ENCODE data around the gene LRBA.
A peak's percentile ranks its signal among the peaks of the same experiment; 100 is the strongest.

LRBA gene

DNA sequence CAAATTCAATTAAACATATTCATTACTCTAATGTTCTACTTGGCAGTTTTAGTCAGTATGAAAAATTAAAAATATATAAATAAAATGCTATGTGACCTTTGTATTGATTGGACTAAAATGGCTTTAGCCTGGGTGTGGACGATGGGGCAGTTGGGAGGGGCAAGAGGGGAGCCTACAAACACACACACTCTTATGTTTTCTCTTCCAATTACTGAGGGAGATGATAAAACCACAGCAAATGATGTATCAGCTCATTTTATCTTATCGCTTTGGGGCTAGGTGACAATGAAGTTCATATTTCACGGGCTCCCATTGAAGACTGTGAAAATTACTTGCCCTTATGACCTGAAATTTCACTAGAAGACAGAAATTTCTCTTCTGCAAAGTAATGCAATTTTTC lies 517.5 kb downstream of the LRBA start:
- no peaks in the 10 kb centered on the region for H3K36me3 ChIP-seq
- TF ChIP-seq Cebpa-rat (IDR thresholded peaks at IDR 0.05) = no peak
- H3K4me3 ChIP-seq = no peak overlapping the region
- no peaks in the 10 kb centered on the region for H3K4me1 ChIP-seq
- H4K20me1 ChIP-seq = no peaks in the 10 kb centered on the region
- no peak overlapping the region for H3K27ac ChIP-seq
- no peak overlapping the region for H3K9ac ChIP-seq
- H3K27me3 ChIP-seq = no peaks in the 10 kb centered on the region
- no peak overlapping the region for H3K4me2 ChIP-seq
- no peaks in the 10 kb centered on the region for H3K9me3 ChIP-seq

DNA sequence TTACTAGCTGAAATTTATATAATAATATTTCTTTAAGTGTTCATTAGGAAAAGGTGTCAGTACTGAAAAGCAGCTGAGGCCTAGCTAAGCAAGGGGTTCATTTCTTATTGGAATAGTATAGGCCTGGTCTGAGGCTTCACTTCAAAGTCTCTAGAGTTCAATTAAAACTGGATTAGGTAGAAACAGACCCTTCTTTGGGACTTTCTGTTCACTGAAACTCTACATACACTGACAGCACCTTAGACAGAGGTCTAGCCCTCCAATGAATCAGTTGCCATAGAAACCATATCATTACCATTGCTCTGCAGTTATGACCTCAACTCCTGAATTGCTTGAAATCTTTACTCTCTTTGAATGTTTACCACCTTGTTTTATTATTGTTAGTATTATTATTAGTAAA lies 519.5 kb downstream of the LRBA start:
- no peaks in the 10 kb centered on the region for H3K9me3 ChIP-seq
- H3K27me3 ChIP-seq = no peaks in the 10 kb centered on the region
- no peaks in the 10 kb centered on the region for H4K20me1 ChIP-seq
- TF ChIP-seq Cebpa-rat (IDR thresholded peaks at IDR 0.05) = no peak
- H3K36me3 ChIP-seq = no peaks in the 10 kb centered on the region
- no peak overlapping the region for H3K4me3 ChIP-seq
- no peaks in the 10 kb centered on the region for H3K4me1 ChIP-seq
- no peak overlapping the region for H3K27ac ChIP-seq
- H3K9ac ChIP-seq = no peak overlapping the region
- no peak overlapping the region for H3K4me2 ChIP-seq

GRCh38 chr4:150493851-150494250 lies 521.2 kb downstream of the LRBA start:
- H3K27ac ChIP-seq = no peak overlapping the region
- no peaks in the 10 kb centered on the region for H3K4me1 ChIP-seq
- TF ChIP-seq Cebpa-rat (IDR thresholded peaks at IDR 0.05) = no peak
- H3K4me3 ChIP-seq = no peak overlapping the region
- H3K9ac ChIP-seq = no peak overlapping the region
- H4K20me1 ChIP-seq = no peaks in the 10 kb centered on the region
- no peaks in the 10 kb centered on the region for H3K9me3 ChIP-seq
- no peak overlapping the region for H3K4me2 ChIP-seq
- H3K36me3 ChIP-seq = no peaks in the 10 kb centered on the region
- no peaks in the 10 kb centered on the region for H3K27me3 ChIP-seq

DNA sequence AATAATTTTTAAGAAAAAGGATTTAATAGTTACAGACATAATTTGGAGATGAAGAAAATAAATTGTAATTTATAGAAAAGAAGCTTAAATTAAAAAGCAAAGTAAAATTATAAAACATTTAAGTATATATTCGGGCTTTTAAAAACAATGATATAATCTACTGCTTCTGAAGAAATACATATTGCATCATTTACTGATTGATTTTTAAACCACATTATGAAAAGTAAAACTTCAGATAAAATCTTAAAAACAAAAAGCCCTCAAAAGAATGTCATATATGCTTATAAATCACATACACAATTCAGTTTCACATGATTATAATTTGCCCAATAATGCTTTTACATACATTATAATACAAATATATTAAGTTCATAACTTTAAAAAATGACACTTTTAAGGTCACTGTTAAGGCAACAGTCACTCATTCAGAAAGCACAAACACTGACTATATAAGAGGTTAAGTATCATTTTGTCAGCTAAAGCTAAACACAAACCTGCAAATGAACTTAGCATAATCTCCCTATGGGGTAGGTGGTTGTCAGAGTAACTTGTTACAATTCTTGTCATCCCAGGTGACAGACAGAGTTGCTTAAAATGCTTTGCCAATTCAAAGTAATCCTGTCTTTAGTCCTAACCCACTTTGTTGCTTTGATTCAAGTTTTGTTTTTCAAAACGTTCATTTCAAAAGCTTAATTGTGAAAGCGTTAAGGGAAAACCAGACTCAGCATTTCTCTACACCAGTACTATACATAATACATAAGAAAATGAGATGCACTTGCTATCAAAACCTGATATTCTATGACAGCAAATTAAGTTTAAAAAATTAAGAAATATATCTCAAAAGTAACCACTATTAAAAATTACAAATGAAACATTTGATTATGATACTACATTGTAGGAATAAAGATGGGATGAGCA lies 523.7 kb downstream of the LRBA start:
- no peak for TF ChIP-seq Cebpa-rat (IDR thresholded peaks at IDR 0.05)
- no peak overlapping the region for H3K4me2 ChIP-seq

GRCh38 chr4:150482581-150482980 lies 532.5 kb downstream of the LRBA start:
- Histone ChIP-seq H3K9me3 (no peaks in the 10 kb centered on the region), H3K4me1 (peaks cover under 1% of the 10 kb centered on the region; the same call in 1 of the 2 replicates), H3K27ac (no peak overlapping the region), H4K20me1 (no peaks in the 10 kb centered on the region), H3K27me3 (no peaks in the 10 kb centered on the region), H3K4me2 (no peak overlapping the region), H3K4me3 (no peak overlapping the region), H3K9ac (no peak overlapping the region), H3K36me3 (no peaks in the 10 kb centered on the region)
- TF ChIP-seq Cebpa-rat (IDR thresholded peaks at IDR 0.05) = no peak

More for the DNA sequence above, 523.7 kb downstream of the LRBA start:
- Histone ChIP-seq H3K9ac (no peak overlapping the region), H3K27ac (no peak overlapping the region), H3K9me3 (no peaks in the 10 kb centered on the region), H3K4me1 (no peaks in the 10 kb centered on the region), H3K4me3 (no peak overlapping the region), H4K20me1 (no peaks in the 10 kb centered on the region), H3K27me3 (no peaks in the 10 kb centered on the region), H3K36me3 (no peaks in the 10 kb centered on the region)

GRCh38 chr4:150479657-150480056 lies 535.4 kb downstream of the LRBA start:
- Histone ChIP-seq H3K9ac (no peak overlapping the region), H3K4me1 (peaks cover 19% of the 10 kb centered on the region), H3K9me3 (no peaks in the 10 kb centered on the region), H4K20me1 (no peaks in the 10 kb centered on the region), H3K4me3 (no peak overlapping the region), H3K27me3 (no peaks in the 10 kb centered on the region), H3K36me3 (no peaks in the 10 kb centered on the region), H3K27ac (no peak overlapping the region), H3K4me2 (no peak overlapping the region)
- no peak for TF ChIP-seq Cebpa-rat (IDR thresholded peaks at IDR 0.05)

- no peak overlapping the region for H3K4me3 ChIP-seq
- no peak overlapping the region for H3K9ac ChIP-seq
- peaks cover 19% of the 10 kb centered on the region for H3K4me1 ChIP-seq
- H3K4me2 ChIP-seq = no peak overlapping the region
- TF ChIP-seq Cebpa-rat (IDR thresholded peaks at IDR 0.05) = no peak
- no peaks in the 10 kb centered on the region for H3K36me3 ChIP-seq
- H3K27me3 ChIP-seq = no peaks in the 10 kb centered on the region
- H3K27ac ChIP-seq = no peak overlapping the region
- H4K20me1 ChIP-seq = no peaks in the 10 kb centered on the region
- no peaks in the 10 kb centered on the region for H3K9me3 ChIP-seq
These were observed 537.2 kb downstream of the LRBA start for GRCh38 chr4:150477869-150478268.

DNA sequence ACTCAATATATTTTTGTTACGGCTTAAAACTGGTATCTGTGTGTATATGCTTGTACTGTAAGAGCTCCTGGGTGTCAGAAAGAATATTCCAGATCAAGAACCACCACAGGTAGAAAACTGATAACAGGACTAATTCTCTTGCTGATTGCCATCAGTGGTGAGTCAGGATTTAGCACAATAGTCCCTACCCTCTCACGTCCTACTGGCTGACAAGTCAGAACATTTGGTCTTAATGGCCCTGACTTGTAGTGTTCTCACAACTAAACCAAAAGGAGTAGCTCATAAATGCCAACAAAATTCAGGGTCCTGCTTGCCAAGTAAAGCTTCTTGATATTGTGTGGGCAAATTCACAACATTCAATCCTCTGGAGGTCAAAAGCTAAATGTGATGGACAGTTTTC lies 538.3 kb downstream of the LRBA start:
- Histone ChIP-seq H3K9me3 (no peaks in the 10 kb centered on the region), H3K27ac (no peak overlapping the region), H3K4me2 (peak overlapping the region; percentile 53), H4K20me1 (no peaks in the 10 kb centered on the region), H3K4me3 (no peak overlapping the region), H3K4me1 (peaks cover 19% of the 10 kb centered on the region), H3K9ac (no peak overlapping the region), H3K27me3 (no peaks in the 10 kb centered on the region), H3K36me3 (no peaks in the 10 kb centered on the region)
- no peak for TF ChIP-seq Cebpa-rat (IDR thresholded peaks at IDR 0.05)

DNA sequence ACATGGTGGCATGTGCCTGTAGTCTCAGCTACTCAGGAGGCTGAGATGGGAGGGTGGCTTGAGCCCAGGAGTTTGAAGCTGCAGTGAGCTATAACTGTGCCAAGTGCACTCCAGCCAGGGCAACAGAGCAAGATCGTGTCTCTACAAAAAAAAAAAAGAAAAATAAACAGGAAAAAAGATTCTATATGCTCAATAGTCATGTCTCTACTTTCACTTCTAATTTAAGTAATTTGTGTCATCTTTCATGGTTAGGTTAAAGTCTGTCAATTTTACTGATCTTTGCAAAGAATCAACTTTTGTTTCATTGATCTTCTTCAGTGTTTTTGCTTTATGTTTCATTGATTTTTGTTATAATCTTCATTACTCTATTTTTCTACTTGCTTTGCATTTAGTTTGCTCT lies 539.3 kb downstream of the LRBA start:
- Histone ChIP-seq H3K27ac (no peak overlapping the region), H4K20me1 (no peaks in the 10 kb centered on the region), H3K27me3 (no peaks in the 10 kb centered on the region), H3K9me3 (no peaks in the 10 kb centered on the region), H3K4me3 (no peak overlapping the region), H3K4me1 (peaks cover 19% of the 10 kb centered on the region), H3K9ac (no peak overlapping the region), H3K4me2 (no peak overlapping the region; the same call in 1 of the 2 replicates), H3K36me3 (no peaks in the 10 kb centered on the region)
- TF ChIP-seq Cebpa-rat (IDR thresholded peaks at IDR 0.05) = no peak

- H3K9me3 ChIP-seq = no peaks in the 10 kb centered on the region
- TF ChIP-seq Cebpa-rat (IDR thresholded peaks at IDR 0.05) = no peak
- H3K9ac ChIP-seq = no peak overlapping the region
- H3K4me1 ChIP-seq = no peaks in the 10 kb centered on the region
- H3K27ac ChIP-seq = no peak overlapping the region
- no peak overlapping the region for H3K4me2 ChIP-seq
- H4K20me1 ChIP-seq = no peaks in the 10 kb centered on the region
- no peak overlapping the region for H3K4me3 ChIP-seq
- H3K36me3 ChIP-seq = no peaks in the 10 kb centered on the region
- no peaks in the 10 kb centered on the region for H3K27me3 ChIP-seq
These were observed 550.6 kb downstream of the LRBA start for GRCh38 chr4:150464523-150464922.
